ENCODE results near the gene AQP1.

The AQP1 gene

DNA sequence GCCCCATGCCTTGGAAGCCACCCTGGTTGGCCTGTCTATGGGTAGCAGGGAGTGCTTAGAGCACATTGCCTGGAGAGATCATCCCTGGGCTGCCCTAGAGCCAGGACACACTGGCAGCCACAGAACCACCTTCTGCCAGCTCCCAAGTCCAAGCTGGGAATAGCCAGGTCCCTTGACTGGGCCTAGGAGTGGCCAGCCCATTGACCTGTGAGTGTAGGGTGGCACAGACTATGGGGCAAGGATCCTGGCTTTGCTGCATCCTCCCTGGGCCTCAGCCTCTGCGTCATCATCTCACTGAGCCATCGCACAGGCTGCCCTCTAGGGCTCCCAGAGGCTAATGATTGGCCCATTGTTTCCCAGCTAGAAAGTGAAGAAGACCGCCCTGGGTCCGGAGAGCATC lies 7.0 kb downstream of the AQP1 start:
- DNase-seq (ENCODE audit: extremely low spot score, insufficient read length, low read depth) (no peak), FAIRE-seq (no peak)

DNA sequence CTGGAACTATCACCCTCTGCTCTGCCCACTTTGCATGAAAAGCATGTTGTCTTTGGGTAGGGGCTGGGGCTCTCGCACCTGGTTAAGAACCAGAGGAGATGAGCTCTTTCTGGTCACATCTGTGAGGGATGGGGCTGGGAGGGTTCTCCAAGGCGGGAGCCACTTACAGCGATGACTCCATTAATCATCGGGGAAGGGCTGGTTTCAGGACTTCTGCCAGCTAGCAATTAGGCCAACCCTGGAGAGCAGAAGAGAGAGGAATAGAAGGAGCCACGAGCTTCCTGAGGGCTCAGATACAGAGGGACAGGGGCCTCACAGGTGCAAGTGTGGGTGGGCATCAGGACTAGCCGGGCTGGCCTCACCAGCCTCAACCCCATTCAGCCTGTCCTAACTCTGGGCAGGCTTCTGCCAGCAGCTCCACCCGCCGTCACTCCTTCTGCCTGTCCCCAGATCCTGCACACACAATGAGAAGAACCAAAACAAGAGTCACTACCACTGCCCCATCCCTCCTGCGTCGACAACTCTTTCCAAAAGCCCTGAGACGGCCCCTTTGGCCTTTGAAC lies 8.4 kb downstream of the AQP1 start:
- DNase-seq (ENCODE audit: extremely low spot score, insufficient read length, low read depth) (no peak), FAIRE-seq (no peak)

DNA sequence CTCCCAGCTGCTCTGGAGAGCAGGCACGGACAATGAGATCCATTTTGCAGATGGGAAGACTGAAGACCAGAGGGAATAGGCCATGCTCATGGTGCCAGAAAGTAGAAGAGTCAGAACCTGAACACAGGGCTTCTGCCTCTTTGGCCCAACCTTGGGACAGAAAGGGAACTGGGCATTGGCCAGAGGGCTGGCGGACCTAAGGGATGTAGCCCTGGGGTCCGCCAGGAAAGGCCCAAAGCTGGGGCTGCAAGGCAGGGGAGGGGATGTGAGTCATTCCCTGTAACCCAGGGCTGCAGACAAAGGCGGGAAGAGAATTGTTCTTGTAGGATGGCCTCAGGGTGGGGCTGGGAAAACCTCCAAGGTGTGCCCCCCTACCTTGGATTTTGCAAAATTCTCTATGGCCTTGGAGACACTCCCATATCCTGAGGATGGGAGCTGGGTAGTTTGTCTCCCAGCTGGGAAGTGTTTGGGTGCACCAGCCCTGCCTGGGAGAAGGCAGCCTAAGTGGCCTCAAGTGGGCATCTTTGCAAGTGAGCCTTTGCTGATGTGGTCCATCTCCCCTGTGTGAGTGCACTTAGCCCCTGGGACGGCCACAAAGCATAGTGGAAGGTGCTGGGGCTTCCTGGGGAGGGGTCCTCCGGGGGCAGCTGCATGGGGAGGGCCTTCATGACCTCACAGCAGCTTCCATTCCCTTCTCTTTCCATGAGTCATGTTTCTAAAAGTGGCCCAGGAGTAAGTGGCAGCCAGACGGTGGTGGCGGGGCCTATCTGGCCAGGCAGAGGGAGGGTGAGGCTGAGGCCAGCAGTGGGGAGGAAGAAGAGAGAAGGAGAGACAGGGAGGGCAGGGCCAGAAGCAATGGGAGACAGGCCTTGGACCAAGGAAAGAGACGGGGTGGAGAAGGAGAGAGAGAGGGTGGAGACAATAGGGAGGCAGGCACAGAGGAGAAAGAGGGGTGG lies 9.2 kb downstream of the AQP1 start:
- FAIRE-seq, result no peak
- DNase-seq (ENCODE audit: extremely low spot score, insufficient read length, low read depth), result no peak

DNA sequence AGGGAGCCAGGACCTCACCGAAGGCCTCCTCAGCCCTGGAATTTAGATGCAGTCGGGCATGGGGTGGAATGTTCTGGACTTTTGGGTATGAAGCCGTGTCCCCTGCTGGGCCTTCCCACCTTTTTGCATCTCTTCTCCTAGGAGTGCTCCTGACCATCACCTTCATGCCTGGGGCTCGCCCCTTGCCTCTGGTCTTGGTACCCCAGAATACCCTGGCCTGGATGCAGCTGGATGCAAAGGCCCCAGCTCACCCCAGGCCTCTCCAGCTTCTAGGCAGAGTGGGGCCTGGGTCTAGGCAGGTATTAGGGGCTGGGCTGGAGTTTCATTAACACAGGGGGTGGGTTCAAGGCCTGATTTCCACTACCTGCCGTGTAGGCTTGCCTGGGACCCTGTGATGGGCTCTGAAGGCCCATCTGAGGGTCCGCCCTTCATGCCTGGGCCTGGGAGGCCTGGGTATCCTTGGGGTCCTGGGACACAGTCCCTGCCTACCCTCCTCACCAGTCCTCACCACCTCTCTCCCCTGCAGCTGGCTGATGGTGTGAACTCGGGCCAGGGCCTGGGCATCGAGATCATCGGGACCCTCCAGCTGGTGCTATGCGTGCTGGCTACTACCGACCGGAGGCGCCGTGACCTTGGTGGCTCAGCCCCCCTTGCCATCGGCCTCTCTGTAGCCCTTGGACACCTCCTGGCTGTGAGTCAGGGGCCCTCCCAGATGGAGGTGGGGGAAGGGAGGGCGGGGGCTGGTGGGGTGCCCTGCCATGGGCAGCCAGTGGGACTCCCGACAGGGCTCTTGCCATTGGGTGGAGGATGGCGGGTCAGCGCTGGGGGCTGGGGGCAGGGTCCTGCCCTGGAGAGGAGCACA lies 10.1 kb downstream of the AQP1 start:
- FAIRE-seq, result no peak
- no peak for DNase-seq (ENCODE audit: extremely low spot score, insufficient read length, low read depth)

DNA sequence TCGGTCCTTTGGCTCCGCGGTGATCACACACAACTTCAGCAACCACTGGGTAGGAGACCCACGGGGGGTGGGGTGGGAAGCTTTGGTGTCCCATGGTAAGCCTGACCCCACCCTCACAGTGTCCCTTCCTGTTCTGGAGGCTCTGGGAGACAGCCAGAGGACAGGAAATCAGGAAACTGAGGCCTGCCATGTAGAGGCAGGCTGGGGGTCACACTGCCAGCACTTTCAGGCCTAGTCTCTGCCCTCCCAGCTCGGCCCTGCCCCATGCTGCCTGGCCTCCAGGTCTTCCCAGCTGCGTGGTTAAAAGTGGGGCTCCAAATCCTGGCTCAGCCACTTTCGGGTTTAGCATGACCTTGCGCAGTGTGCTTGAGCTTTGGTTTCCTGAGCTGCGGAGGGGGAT lies 10.9 kb downstream of the AQP1 start:
- DNase-seq (ENCODE audit: extremely low spot score, insufficient read length, low read depth), result no peak
- no peak for FAIRE-seq

DNA sequence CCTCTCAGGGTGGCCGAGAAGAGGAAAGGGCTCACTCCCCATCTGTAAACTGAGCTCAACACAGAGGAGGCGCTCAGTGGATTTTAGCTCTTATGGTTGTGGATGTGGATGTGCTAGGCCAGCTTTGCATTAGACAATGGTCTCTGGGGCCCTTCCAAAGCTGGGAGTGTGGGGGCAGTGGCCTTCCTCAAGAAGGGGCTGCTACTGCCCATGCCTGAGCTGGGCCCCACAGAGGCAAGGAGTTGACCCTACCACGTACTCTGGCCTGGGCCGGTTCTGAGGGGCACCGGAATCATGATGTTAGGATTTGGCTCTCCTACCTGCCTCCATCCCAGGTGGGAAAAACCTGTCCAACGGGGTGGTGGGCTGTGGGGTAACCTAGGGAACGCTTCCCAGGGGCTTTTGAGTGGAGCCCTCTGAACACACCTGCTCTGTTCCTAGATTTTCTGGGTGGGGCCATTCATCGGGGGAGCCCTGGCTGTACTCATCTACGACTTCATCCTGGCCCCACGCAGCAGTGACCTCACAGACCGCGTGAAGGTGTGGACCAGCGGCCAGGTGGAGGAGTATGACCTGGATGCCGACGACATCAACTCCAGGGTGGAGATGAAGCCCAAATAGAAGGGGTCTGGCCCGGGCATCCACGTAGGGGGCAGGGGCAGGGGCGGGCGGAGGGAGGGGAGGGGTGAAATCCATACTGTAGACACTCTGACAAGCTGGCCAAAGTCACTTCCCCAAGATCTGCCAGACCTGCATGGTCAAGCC lies 11.5 kb downstream of the AQP1 start:
- DNase-seq (ENCODE audit: extremely low spot score, insufficient read length, low read depth) (no peak), FAIRE-seq (no peak)

DNA sequence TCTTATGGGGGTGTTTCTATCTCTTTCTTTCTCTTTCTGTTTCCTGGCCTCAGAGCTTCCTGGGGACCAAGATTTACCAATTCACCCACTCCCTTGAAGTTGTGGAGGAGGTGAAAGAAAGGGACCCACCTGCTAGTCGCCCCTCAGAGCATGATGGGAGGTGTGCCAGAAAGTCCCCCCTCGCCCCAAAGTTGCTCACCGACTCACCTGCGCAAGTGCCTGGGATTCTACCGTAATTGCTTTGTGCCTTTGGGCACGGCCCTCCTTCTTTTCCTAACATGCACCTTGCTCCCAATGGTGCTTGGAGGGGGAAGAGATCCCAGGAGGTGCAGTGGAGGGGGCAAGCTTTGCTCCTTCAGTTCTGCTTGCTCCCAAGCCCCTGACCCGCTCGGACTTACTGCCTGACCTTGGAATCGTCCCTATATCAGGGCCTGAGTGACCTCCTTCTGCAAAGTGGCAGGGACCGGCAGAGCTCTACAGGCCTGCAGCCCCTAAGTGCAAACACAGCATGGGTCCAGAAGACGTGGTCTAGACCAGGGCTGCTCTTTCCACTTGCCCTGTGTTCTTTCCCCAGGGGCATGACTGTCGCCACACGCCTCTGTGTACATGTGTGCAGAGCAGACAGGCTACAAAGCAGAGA lies 12.2 kb downstream of the AQP1 start:
- FAIRE-seq, result no peak
- DNase-seq (ENCODE audit: extremely low spot score, insufficient read length, low read depth), result no peak

DNA sequence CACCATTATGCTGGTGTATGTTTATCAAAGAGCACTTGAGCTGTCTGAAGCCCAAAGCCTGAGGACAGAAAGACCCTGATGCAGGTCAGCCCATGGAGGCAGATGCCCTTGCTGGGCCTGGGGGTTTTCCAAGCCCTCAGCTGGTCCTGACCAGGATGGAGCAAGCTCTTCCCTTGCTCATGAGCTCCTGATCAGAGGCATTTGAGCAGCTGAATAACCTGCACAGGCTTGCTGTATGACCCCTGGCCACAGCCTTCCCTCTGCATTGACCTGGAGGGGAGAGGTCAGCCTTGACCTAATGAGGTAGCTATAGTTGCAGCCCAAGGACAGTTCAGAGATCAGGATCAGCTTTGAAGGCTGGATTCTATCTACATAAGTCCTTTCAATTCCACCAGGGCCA lies 13.0 kb downstream of the AQP1 start:
- DNase-seq (ENCODE audit: extremely low spot score, insufficient read length, low read depth) (no peak), FAIRE-seq (no peak)

DNA sequence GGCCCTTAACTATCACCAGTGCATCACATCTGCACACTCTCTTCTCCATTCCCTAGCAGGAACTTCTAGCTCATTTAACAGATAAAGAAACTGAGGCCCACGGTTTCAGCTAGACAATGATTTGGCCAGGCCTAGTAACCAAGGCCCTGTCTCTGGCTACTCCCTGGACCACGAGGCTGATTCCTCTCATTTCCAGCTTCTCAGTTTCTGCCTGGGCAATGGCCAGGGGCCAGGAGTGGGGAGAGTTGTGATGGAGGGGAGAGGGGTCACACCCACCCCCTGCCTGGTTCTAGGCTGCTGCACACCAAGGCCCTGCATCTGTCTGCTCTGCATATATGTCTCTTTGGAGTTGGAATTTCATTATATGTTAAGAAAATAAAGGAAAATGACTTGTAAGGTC lies 13.5 kb downstream of the AQP1 start:
- DNase-seq (ENCODE audit: extremely low spot score, insufficient read length, low read depth), result no peak
- FAIRE-seq, result no peak

DNA sequence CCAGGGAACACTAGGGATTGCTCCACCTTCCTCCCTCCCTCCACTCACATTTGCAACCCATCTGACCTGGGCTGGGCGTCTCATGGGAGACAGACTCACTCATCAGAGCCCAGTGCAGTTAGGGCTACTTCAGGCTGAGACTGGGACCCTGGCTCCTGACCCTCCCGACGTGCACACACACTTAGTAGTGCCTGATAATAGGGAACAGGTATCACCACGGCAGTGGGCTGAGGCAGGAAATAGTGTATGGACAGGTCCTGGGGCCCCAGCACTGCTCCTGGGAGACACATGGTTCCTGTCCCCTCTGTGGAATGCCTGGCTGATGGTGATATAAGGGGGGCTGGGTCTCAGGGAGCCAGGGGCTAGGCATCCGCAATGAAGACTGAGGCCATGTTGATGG lies 14.3 kb downstream of the AQP1 start:
- FAIRE-seq (no peak), DNase-seq (ENCODE audit: extremely low spot score, insufficient read length, low read depth) (no peak)

DNA sequence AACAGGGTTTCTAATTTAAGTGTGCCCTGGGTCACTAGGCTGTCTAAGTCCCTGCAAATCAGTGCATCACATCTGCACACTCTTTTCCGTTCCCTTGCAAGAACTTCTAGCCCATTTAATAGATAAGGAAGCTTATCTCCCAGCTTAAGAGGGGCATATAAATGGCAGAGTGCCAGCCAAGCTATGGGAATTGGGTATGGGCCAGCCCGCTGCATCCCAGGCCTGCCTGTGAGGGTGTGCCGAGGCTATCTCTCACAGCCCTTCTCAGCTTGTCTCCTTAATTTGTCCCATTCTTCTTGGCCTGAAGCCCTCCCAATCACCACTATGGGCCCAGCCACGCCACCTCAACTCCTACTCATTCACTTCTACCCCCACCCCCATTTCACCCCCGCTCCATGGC lies 14.7 kb downstream of the AQP1 start:
- no peak for FAIRE-seq
- no peak for DNase-seq (ENCODE audit: extremely low spot score, insufficient read length, low read depth)

DNA sequence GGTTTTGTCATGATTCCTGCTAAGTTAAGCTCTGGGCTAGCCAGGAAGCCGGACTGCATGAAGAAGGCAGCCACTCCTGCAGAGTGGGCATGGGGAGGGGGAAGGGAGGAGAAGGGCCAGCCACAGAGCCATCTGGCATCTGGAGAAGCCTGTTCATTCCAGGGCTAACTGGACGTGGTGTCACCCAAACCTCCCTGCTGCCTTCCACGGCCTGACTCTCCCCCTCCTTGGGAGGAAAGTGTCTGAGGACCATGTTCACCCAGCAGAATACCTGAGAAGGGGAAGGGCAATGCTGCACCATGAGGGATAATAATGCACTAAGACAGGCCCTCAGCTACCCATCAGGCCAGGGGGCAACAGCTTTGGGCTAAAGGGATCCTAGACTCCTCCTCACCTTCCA lies 15.4 kb downstream of the AQP1 start:
- no peak for DNase-seq (ENCODE audit: extremely low spot score, insufficient read length, low read depth)
- FAIRE-seq, result no peak

DNA sequence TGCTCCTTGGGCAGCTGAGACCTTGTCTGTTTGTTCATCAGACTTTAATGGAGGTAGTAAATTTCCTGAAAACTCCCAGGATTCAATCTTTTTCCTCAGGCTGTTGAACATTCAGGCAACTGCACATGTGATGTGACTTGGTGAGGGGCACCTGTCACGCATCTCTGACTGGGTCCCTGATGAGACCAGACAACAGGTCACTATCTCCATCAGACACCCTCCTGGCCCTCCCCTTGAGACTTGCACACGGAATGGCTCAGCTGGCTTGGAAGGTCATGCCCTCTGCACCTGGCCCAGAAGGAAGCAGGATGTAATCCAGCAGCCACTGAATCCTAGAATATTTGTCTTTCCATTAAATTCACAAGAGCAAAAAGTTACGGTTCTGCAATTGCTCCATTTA lies 15.9 kb downstream of the AQP1 start:
- DNase-seq (ENCODE audit: extremely low spot score, insufficient read length, low read depth) (no peak), FAIRE-seq (no peak)

DNA sequence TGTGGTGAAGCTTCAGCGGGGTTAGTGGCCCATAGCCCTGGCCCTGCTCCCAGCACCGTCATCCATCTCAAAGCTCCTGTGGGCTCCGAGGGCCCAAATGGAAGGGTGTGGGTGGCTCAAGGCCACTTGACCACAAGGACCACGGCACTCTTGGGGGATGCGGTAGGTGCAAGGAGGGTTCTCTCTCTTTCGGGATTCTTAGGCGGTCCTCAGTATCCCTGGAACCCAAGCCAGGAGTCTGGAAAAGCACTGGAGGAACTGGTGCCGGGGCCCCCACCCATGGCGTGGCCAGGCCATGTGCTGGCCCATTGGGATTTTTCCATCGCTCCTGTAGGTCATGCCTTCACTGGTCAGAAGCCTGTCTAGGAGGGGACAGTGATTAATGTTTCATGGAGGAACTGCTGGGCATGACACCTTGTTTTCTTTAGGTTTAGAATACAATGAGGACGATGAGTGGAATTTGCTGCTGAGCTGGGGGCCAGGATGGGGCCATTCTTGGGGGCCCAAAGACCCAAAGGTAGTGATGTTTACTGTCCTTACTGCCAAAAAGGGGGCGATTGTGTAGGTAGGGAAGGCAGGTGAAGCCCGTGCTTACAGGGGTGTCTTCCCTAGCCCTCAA lies 16.7 kb downstream of the AQP1 start:
- no peak for FAIRE-seq
- DNase-seq (ENCODE audit: extremely low spot score, insufficient read length, low read depth), result no peak

DNA sequence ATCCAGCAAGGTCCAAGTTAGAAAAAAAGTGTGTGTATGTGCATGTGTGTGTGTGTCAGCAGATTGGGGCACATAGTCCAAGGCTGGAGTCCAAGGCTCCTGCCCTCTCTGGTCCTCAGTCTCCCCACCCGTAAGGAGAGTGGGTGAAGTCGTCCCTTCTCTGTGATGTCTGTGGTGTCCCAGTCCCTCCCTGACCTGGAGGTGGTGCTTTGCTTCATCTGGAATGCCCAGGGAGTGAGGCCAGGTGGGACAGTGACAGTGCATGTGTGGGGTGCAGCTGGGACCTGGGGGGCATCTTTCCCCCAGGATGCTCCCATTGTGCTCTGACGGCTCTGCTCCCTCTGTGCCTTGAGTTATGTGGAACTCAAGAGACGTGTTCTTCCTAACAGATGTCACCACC lies 18.0 kb downstream of the AQP1 start:
- no peak for DNase-seq (ENCODE audit: extremely low spot score, insufficient read length, low read depth)
- FAIRE-seq, result no peak

DNA sequence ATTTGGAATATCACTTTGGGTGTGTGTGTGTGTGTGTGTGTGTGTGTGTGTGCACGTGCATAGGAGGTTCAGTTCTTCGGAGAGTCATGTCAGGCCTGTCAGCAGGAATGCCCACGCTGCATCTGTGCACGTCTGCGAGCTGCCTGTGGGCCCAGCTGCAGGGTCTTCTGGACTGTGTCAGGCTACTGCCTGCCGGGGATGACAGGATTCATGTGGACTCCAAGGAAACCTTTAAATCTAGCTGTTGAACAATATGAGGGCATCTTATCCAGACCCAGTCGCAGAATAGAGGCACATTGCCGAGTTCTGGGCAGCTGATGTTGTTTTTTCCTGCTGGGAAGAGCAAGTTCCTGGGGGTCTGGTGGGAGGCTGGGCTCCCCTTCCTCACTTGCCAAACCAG lies 19.0 kb downstream of the AQP1 start:
- DNase-seq (ENCODE audit: extremely low spot score, insufficient read length, low read depth), result no peak
- no peak for FAIRE-seq

DNA sequence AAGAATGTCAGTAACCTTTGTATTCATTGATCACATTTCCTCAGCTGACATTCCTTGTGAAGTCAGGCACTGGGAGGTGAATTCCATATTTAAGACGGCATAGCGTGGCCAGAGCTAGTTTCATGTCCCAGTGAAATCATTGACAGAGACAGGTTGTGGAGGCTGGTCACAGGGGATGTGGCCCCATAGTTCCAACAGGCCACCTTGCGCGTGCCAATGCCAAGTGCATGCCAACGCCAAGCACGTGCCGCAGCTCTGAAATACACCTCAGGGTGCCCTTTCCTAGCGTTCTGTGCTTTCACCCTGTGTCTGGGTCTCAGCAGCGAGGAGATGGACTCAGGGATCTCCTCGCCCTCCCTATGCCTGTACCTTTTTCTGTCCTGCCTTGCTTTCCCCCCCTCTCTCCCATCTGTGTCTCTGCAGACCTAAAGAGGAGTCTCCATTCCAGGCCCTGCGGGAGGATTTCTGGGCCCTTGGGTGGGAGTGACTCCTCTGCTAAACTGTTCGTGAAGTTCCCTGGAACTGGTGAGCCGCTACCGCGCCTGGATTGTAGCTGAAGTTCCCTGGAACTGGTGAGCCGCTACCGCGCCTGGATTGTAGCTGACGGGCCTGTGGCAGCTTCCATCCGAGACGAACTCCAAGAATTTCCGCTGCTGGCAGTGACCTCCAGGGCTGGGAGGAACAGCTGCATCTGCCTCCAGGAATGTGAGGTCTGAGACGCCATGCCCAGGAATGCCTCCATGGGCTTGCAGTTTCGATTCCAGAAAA lies 19.7 kb downstream of the AQP1 start:
- no peak for DNase-seq (ENCODE audit: extremely low spot score, insufficient read length, low read depth)
- FAIRE-seq, result no peak

DNA sequence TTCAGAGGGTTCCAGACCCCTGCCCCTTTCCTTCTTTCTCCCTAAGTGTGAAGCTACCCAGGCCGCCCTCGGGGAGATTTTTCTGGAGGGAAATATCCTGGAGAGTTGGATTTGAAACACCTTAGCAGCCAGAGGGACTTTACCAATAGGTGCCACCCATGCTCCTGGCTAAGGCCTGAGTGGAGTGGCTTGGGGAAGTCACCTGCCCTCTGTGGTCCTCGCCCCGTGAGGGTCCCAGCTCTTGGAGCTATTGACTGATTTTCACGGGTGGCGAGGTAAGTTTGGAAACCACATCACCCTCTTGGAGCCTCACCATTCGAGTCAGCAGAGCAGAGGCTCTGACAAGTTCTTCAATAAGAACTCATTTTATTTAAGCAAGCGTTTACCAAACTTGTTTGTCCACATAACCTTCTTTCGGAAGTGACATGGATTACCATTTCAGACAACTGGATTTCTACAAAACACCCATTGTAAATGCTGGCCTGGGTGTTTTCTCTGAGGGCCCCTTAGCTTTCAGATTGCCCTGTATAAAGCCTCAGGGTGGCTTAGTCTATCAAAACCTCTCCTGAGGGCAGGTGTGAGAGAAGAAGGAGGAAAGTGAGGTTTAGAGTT lies 20.4 kb downstream of the AQP1 start:
- DNase-seq (ENCODE audit: extremely low spot score, insufficient read length, low read depth) (no peak), FAIRE-seq (no peak)

Measured in GM18507 (cell line).